HCT116 (cell line): ENCODE measurements around the gene OCA2.

Experiments used
- ATF3 ChIP-seq: IDR thresholded peaks from 2 replicates; pipeline ENCODE4 v1.6.1; 2012
- CBX3 ChIP-seq: IDR thresholded peaks from 2 replicates; pipeline ENCODE4 v1.6.1; 2012; ENCODE audit warnings: low read depth
- CEBPB ChIP-seq: IDR thresholded peaks from 2 replicates; pipeline ENCODE4 v1.6.1; 2012; ENCODE audit warnings: low read depth
- CTCF ChIP-seq, 3 experiments: fragments of 200-600 bp in 1 of 3; sonication (generic) in 1 of 3; IDR thresholded peaks in 2 of 3; conservative IDR thresholded peaks in 1 of 3; 2 replicates each; pipeline ENCODE4 v1.5.1; 2012 to 2017; ENCODE audit warnings: low read depth in 2 of 3, low read length in 2 of 3, antibody characterized with exemption in 1 of 3, borderline replicate concordance in 1 of 3, control low read depth in 1 of 3, mild to moderate bottlenecking in 1 of 3, mixed read lengths in 1 of 3, mixed run types in 1 of 3, moderate library complexity in 1 of 3; ENCODE audit not compliant: insufficient read depth in 1 of 3
- EGR1 ChIP-seq: IDR thresholded peaks from 2 replicates; pipeline ENCODE4 v1.6.1; 2012; ENCODE audit warnings: low read depth
- EZH2phosphoT487 ChIP-seq: fragments of 200-600 bp; IDR thresholded peaks from 2 replicates; pipeline ENCODE4 v1.6.1; 2018; ENCODE audit warnings: antibody characterized with exemption, borderline replicate concordance
- MAX ChIP-seq: IDR thresholded peaks from 2 replicates; pipeline ENCODE4 v1.6.1; 2012
- POLR2A ChIP-seq: IDR thresholded peaks from 2 replicates; pipeline ENCODE4 v1.7.0; 2011; ENCODE audit warnings: borderline replicate concordance; ENCODE audit not compliant: insufficient read depth, insufficient read length; ENCODE audit errors: extremely low read depth
- POLR2AphosphoS5 ChIP-seq: IDR thresholded peaks from 2 replicates; pipeline ENCODE4 v1.6.1; 2011; ENCODE audit warnings: mild to moderate bottlenecking, low read depth, low read length, moderate library complexity
- RAD21 ChIP-seq: IDR thresholded peaks from 2 replicates; pipeline ENCODE4 v1.6.1; 2012; ENCODE audit warnings: low read depth, mild to moderate bottlenecking
- SP1 ChIP-seq: IDR thresholded peaks from 2 replicates; pipeline ENCODE4 v1.6.1; 2012; ENCODE audit warnings: low read depth
- SRF ChIP-seq: IDR thresholded peaks from 2 replicates; pipeline ENCODE4 v1.6.1; 2012; ENCODE audit warnings: low read depth
- YY1 ChIP-seq: IDR thresholded peaks from 2 replicates; pipeline ENCODE4 v1.6.1; 2011; ENCODE audit warnings: low read length, low read depth, moderate library complexity, mild to moderate bottlenecking; ENCODE audit not compliant: insufficient replicate concordance; ENCODE audit errors: extremely low read depth
- ZNF274 ChIP-seq: fragments of 200-500 bp; sonication (Bioruptor generic); IDR thresholded peaks from 2 replicates; pipeline ENCODE4 v1.6.1; 2014; ENCODE audit warnings: mild to moderate bottlenecking, low read depth, low read length, inconsistent platforms

- TF ChIP-seq CTCF (IDR thresholded peaks at IDR 0.05 in 2 of 3, conservative IDR thresholded peaks at IDR 0.05 in 1 of 3; ENCODE audit: borderline replicate concordance in 1 of 3, insufficient read depth in 1 of 3, low read depth in 2 of 3, low read length in 2 of 3) (no peak), EGR1 (no peak), ZNF274 (no peak), RAD21 (no peak), SRF (no peak), YY1 (no peak), POLR2A (no peak), MAX (no peak), CEBPB (no peak), POLR2AphosphoS5 (no peak), SP1 (no peak), EZH2phosphoT487 (no peak), CBX3 (no peak), ATF3 (no peak)
Observed at GRCh38 chr15:28112962-28113361, 13.8 kb upstream of the OCA2 start.
